BJ (cell line): ENCODE results near the gene ALOX5. TPM values are rescaled to one million over a fixed set of nuclear protein-coding genes. Genes with fewer than 3 reads are reported as not detected.
"Not testable (repeated sequence)": the region's sequence is repeated elsewhere in the genome, so short reads cannot be mapped to it uniquely, and the experiment has no call there.

ENCODE experiments used
- CTCF ChIA-PET: fragments of 350-600 bp; formaldehyde crosslinking; extraction: SDS; loops from one replicate; lab custom pipeline; 2021; ENCODE audit warnings: antibody characterized with exemption, inconsistent platforms; lab: Yijun Ruan, JAX
- POLR2A ChIA-PET: fragments of 300-600 bp; sonication (Branson Sonifier 250); formaldehyde crosslinking; extraction: SDS; loops from one replicate; lab custom pipeline; 2021; ENCODE audit warnings: antibody characterized with exemption; lab: Charles Lee
- DNase-seq: peaks from one replicate; pipeline ENCODE4 v3.0.0-alpha.2; 2011; ENCODE audit warnings: low read depth
- H3K27me3 ChIP-seq: 2 replicates; pipeline ENCODE4 v1.6.0; 2011; ENCODE audit warnings: low read length; ENCODE audit not compliant: control insufficient read depth, insufficient read depth
- H3K36me3 ChIP-seq: 2 replicates; pipeline ENCODE4 v1.5.1; 2011; ENCODE audit warnings: low read length; ENCODE audit not compliant: control insufficient read depth, insufficient read depth
- H3K4me3 ChIP-seq: 2 replicates; pipeline ENCODE4 v1.5.1; 2011; ENCODE audit warnings: low read depth, mild to moderate bottlenecking, control low read depth, low read length
- CTCF ChIP-seq: IDR thresholded peaks from 2 replicates; pipeline ENCODE4 v1.5.1; 2011; ENCODE audit warnings: low read depth, mild to moderate bottlenecking, control low read depth, inconsistent platforms, low read length, moderate library complexity; ENCODE audit not compliant: insufficient read depth
- polyA plus RNA-seq: library from polyadenylated mRNA; depleted of rRNA; stranded (reverse); fragments of >200 nt; gene quantifications from 2 replicates; pipeline ENCODE4 v1.2.3, GENCODE V29; 2011

Gene ALOX5
- polyA plus RNA-seq, 1 experiment, result not detected

DNA sequence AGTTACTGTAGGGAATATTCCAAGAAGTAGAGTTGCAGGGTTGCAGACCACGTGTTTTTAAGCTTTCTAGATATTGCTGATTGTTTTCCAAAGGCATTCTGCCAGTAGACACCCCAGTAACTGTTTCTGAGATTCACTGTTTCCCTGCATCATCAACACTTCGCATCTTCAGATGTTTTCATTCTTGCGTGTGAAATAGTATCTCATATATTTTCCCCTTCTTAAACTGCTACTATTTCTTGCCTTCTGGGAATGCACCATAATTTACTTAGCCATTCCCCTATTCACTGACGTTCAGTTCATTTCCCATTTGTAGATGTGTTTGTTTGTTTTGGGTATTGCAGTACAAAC is 30.7 kb downstream of the ALOX5 start:
- POLR2A ChIA-PET, result no interaction called here
- no peak for DNase-seq

GRCh38 chr10:45407542-45407941 is 33.5 kb downstream of the ALOX5 start:
- POLR2A ChIA-PET, result no interaction called here

More for the DNA sequence above, 30.7 kb downstream of the ALOX5 start:
- CTCF ChIA-PET, result no interaction called here
- H3K27me3 ChIP-seq, result peaks cover 2% of the 10 kb centered on the region; the same call in 1 of the 2 replicates
- H3K4me3 ChIP-seq, result no peak overlapping the region
- no peaks in the 10 kb centered on the region for H3K36me3 ChIP-seq
- TF ChIP-seq CTCF, result no peak

DNA sequence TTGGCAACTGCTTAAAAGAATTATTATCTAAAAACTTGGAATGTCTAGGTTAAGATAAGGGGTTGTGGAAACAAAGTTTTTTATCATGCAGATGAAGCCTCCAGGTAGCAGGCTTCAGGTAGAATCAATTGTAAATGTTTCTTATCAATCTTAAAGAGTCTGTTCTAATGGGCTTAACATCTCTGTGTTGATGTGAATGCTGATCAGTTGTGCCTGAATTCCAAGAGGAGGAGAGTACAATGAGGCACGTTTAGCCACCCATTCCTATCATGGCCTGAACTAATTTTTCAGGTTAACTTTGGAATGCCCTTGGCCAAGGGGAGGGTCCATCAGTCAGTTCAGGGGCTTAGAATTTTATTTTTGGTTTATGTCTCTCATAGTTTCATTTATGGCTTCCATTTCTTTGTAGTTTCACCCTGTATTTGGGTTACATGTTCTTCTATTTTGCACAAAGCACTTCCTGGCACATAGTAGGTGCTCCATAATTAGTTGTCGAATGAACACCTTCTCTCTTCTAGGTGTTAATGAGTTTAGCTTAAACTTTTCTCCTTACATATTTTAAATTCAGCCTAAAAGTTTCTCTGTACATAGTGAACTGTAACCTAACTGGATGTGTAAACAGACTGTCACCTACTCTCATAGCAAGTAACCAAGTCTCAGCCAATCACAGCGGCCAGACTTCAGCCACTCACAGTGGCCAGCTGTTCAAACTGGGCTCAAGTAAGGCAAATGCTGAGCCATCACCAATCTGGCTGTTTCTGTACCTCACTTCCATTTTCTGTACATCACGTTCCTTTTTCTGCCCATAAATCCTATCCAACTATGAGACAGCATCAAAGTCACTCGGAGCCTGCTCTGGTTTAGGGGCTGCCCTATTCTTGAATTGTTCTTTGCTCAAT is 34.7 kb downstream of the ALOX5 start:
- DNase-seq, result no peak
- H3K27me3 ChIP-seq, result peaks cover 2% of the 10 kb centered on the region; the same call in 1 of the 2 replicates
- H3K36me3 ChIP-seq, result no peaks in the 10 kb centered on the region
- H3K4me3 ChIP-seq, result no peak overlapping the region
- ChIA-PET CTCF (interaction anchor here (1.1 kb wide), 1 partner anchor 9 kb away, joined by 3 read pairs; no protein-coding TSS in a partner anchor), POLR2A (no interaction called here)
- TF ChIP-seq CTCF, result no peak

More at GRCh38 chr10:45407542-45407941, 33.5 kb downstream of the ALOX5 start:
- TF ChIP-seq CTCF, result no peak
- no peak for DNase-seq
- H3K36me3 ChIP-seq, result no peaks in the 10 kb centered on the region
- CTCF ChIA-PET, result interaction anchor here (1.1 kb wide), 1 partner anchor 10 kb away, joined by 3 read pairs; no protein-coding TSS in a partner anchor
- peaks cover 2% of the 10 kb centered on the region; the same call in 1 of the 2 replicates for H3K27me3 ChIP-seq
- no peak overlapping the region for H3K4me3 ChIP-seq

GRCh38 chr10:45409347-45409746 is 35.3 kb downstream of the ALOX5 start:
- H3K27me3 ChIP-seq, POLR2A ChIA-PET, H3K36me3 ChIP-seq, H3K4me3 ChIP-seq, DNase-seq, CTCF ChIA-PET: not testable (repeated sequence)

- ChIA-PET POLR2A (no interaction called here), CTCF (no interaction called here)
- TF ChIP-seq CTCF, result no peak
- H3K36me3 ChIP-seq, result no peaks in the 10 kb centered on the region
- H3K4me3 ChIP-seq, result no peak overlapping the region
- DNase-seq, result no peak
- H3K27me3 ChIP-seq, result peaks cover 2% of the 10 kb centered on the region; the same call in 1 of the 2 replicates
Measured at GRCh38 chr10:45409782-45410181, 35.8 kb downstream of the ALOX5 start.
